SK-N-MC (cell line): ENCODE results near the gene SPRY2.
"Not testable (repeated sequence)": the region's sequence is repeated elsewhere in the genome, so short reads cannot be mapped to it uniquely, and the experiment has no call there.

Source experiments
- DNase-seq: peaks from one replicate; pipeline ENCODE4 v3.0.0-alpha.2; 2011; ENCODE audit warnings: low read depth, low spot score
- H3K27ac ChIP-seq: fragments of 200-600 bp; sonication (generic); 2 replicates; pipeline ENCODE4 v1.5.1; 2016; ENCODE audit warnings: mixed run types
- H3K36me3 ChIP-seq: fragments of 200-600 bp; sonication (generic); 2 replicates; pipeline ENCODE4 v1.6.1; 2017; ENCODE audit warnings: antibody characterized with exemption, low read length, mixed read lengths; ENCODE audit not compliant: insufficient read depth
- H3K4me3 ChIP-seq: fragments of 200-600 bp; sonication (generic); 2 replicates; pipeline ENCODE4 v1.5.1; 2016
- H3K9ac ChIP-seq: fragments of 200-600 bp; sonication (generic); 2 replicates; pipeline ENCODE4 v1.8.0; 2017; ENCODE audit warnings: mixed run types, mixed read lengths; ENCODE audit not compliant: insufficient read length
- H3K9me3 ChIP-seq: fragments of 200-600 bp; sonication (generic); 2 replicates; pipeline ENCODE4 v1.6.1; 2017; ENCODE audit warnings: low read depth, mild to moderate bottlenecking, antibody characterized with exemption, low read length, moderate library complexity, mixed read lengths
- EZH2 ChIP-seq: fragments of 200-600 bp; sonication (generic); IDR thresholded peaks from one replicate; pipeline ENCODE4 v1.6.1; 2017; ENCODE audit warnings: antibody characterized with exemption
- FOXP2 ChIP-seq: optimal IDR thresholded peaks from 2 replicates; pipeline ENCODE3; 2011; ENCODE audit warnings: mild to moderate bottlenecking, moderate library complexity; ENCODE audit not compliant: insufficient read depth; ENCODE audit errors: extremely low read length, control extremely low read depth
- POLR2AphosphoS5 ChIP-seq: IDR thresholded peaks from 2 replicates; pipeline ENCODE4 v1.6.1; 2012; ENCODE audit warnings: mild to moderate bottlenecking, low read depth, low read length, borderline replicate concordance

The SPRY2 gene

GRCh38 chr13:80360453-80360800 is 19.5 kb upstream of the SPRY2 start:
- Histone ChIP-seq H3K27ac (no peak overlapping the region), H3K36me3 (no peaks in the 10 kb centered on the region), H3K4me3 (peak overlapping the region; percentile 61), H3K9ac (peak overlapping the region; percentile 3), H3K9me3 (no peaks in the 10 kb centered on the region)
- TF ChIP-seq FOXP2, result no peak
- no peak for TF ChIP-seq POLR2AphosphoS5
- TF ChIP-seq EZH2, result no peak
- no peak for DNase-seq

DNA sequence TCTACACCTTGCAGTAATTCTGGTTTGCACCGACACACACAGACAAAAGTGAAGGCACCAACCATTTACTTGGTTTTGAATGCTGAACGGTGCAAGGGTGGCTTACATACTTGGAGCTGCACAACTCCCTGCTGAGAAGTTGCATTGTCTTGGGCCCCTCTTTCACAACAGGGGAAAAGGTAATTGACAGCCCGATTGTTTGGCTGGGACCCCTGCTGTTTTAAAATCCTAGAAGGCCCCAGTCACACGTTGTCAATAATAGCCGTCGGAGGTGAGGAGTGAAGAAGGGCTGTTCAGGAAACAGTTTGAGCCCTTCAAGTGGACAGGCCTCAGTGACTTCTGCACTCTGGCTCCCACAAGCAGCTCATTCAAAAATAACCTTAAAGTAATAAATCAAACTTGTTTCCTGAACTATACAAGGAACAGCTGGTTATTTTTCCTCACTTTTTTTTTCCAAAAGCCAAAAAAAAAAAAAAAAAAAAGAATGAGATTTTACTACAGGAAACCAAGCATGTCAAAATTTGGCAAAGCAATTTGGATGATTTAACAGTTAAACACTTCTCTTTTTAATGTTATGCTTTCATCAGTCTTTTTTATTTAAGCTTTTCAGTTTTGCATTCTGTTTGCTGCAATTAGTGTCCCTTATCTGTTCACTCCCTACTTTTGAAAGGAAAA is 19.0 kb upstream of the SPRY2 start:
- Histone ChIP-seq H3K4me3 (peak overlapping the region; percentile 61), H3K9me3 (no peaks in the 10 kb centered on the region), H3K36me3 (no peaks in the 10 kb centered on the region), H3K9ac (peak overlapping the region; percentile 3), H3K27ac (no peak overlapping the region)
- no peak for DNase-seq
- TF ChIP-seq POLR2AphosphoS5 (no peak), EZH2 (no peak), FOXP2 (no peak)

GRCh38 chr13:80359414-80359777 is 18.5 kb upstream of the SPRY2 start:
- Histone ChIP-seq H3K9ac (no peak overlapping the region), H3K36me3 (no peaks in the 10 kb centered on the region), H3K27ac (no peak overlapping the region), H3K9me3 (no peaks in the 10 kb centered on the region), H3K4me3 (peak overlapping the region; percentile 51; the same call in 1 of the 2 replicates)
- TF ChIP-seq FOXP2 (no peak), EZH2 (no peak), POLR2AphosphoS5 (no peak)
- DNase-seq, result no peak

DNA sequence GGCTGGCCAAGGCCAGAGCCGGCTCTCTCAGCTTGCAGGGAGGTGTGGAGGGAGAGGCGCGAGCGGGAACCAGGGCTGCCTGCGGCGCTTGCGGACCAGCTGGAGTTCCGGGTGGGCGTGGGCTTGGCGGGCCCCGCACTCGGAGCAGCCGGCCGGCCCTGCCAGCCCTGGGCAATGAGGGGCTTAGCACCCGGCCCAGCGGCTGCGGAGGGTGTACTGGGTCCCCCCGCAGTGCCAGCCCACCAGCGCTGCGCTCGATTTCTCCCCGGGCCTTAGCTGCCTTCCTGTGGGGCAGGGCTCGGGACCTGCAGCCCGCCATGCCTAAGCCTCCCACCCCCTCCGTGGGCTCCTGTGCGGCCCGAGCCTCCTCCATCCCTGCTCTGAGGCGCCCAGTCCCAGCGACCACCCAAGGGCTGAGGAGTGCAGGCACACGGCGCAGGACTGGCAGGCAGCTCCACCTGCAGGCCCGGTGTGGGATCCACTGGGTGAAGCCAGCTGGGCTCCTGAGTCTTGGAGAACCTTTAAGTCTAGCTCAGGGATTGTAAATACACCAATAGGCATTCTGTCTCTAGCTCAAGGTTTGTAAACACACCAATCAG is 14.7 kb upstream of the SPRY2 start:
- not testable (repeated sequence) for H3K36me3 ChIP-seq, DNase-seq, H3K4me3 ChIP-seq, H3K9me3 ChIP-seq, H3K9ac ChIP-seq, H3K27ac ChIP-seq

GRCh38 chr13:80348750-80349149 is 7.8 kb upstream of the SPRY2 start:
- H3K4me3 ChIP-seq, result no peak overlapping the region
- no peak for DNase-seq
- H3K9me3 ChIP-seq, result no peaks in the 10 kb centered on the region
- H3K9ac ChIP-seq, result no peak overlapping the region
- H3K27ac ChIP-seq, result no peak overlapping the region
- H3K36me3 ChIP-seq, result no peaks in the 10 kb centered on the region
- TF ChIP-seq EZH2 (no peak), POLR2AphosphoS5 (no peak), FOXP2 (no peak)

DNA sequence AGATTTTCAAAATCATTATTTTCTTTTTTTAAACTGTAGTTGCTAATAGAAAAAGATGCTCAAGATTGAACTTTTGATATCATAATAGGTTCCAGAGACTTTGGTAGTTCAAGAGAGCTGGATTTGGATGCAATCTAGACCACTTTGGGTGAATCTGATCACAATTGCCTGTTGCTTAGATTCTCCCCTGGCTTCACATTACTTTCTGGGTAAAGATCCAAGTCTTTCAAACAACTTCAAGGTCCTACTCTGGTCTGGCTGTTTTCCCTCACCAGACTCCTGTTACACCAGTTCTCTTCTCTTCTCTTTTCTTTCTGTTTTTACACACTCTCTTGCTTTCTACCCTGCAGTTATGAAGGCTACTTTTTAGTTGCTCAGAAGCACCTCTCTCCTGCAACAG is 7.4 kb upstream of the SPRY2 start:
- H3K27ac ChIP-seq, result no peak overlapping the region
- TF ChIP-seq EZH2 (no peak), FOXP2 (no peak), POLR2AphosphoS5 (no peak)
- H3K9me3 ChIP-seq, result no peaks in the 10 kb centered on the region
- H3K36me3 ChIP-seq, result no peaks in the 10 kb centered on the region
- no peak overlapping the region for H3K9ac ChIP-seq
- no peak for DNase-seq
- H3K4me3 ChIP-seq, result no peak overlapping the region

DNA sequence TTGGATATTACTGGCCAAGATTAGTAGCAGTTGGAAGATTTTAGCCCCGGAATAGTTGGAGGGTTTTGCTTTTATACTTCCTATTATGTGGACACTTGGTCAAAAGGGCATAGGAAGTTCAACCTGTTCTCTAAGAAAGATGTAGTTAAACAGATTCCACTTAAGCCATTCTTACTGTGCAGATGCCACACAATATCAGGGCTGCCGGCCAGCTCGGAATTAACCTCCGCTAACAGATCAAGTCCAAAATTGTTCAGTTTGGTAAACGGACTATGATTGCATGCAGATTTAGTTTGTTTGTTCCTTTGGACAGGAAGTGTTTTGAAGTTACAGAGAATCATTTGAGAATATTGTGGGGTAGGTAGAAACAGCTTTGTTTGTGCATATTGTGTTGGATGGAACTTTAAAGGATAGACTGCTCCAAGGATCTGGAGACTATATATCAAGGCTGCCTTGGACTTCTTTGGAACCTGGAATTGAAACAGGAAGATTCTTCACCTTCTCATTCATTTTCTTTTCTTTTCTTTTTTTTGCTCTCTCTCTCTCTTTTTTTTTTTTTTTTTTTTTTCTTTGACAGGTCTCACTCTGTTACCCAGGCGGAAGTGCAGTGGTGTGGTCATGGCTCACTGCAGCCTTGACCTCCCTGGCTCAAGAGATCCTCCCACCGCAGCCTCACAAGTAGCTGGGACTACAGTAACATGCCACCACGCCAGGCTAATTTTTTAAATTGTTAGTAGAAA is 5.0 kb upstream of the SPRY2 start:
- TF ChIP-seq FOXP2 (no peak), POLR2AphosphoS5 (no peak), EZH2 (no peak)
- Histone ChIP-seq H3K36me3 (no peaks in the 10 kb centered on the region), H3K9me3 (no peaks in the 10 kb centered on the region), H3K27ac (no peak overlapping the region), H3K9ac (no peak overlapping the region), H3K4me3 (no peak overlapping the region)
- no peak for DNase-seq

DNA sequence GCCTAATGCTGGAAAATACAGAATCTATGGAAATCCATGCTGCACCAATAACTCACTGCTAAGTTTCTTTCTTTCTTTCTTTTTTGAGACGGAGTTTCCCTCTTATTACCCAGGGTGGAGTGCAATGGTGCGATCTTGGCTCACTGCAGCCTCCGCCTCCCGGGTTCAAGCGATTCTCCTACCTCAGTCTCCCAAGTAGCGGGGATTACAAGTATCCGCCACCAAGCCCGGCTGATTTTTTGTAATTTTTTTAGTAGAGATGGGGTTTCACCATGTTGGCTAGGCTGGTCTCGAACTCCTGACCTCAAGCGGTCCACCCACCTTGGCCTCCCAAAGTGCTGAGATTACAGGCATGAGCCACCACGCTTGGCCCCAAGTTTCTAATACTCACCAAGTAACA is 3.1 kb upstream of the SPRY2 start:
- not testable (repeated sequence) for H3K9me3 ChIP-seq, H3K36me3 ChIP-seq, DNase-seq, H3K9ac ChIP-seq, H3K4me3 ChIP-seq, H3K27ac ChIP-seq
